Esophagus muscularis mucosa (tissue), 4 donors: ENCODE data around the gene FAAP100. TPM values are rescaled to one million over a fixed set of nuclear protein-coding genes. Genes with fewer than 3 reads are reported as not detected.

ENCODE experiments used
- DNase-seq: peaks from one replicate; pipeline ENCODE4 v3.0.0-alpha.2; 2017; ENCODE audit errors: extremely low spot score
- H3K27ac ChIP-seq, 4 donors: fragments of 200-600 bp; sonication (generic); replicated peaks in 1 of 4; 1 replicate in 3 of 4; 2 replicates in 1 of 4; pipeline ENCODE4 v1.5.1; 2016 to 2019; ENCODE audit warnings: mild to moderate bottlenecking in 1 of 4
- H3K27me3 ChIP-seq, 4 donors: fragments of 200-600 bp; sonication (generic); one replicate each; pipeline versions ENCODE4 v1.5.1 to v1.6.0; 2016 to 2019
- H3K36me3 ChIP-seq, 4 donors: fragments of 200-600 bp; sonication (generic); one replicate each; pipeline ENCODE4 v1.5.1; 2016 to 2019
- H3K4me1 ChIP-seq, 4 donors: fragments of 200-600 bp; sonication (generic); one replicate each; pipeline ENCODE4 v1.5.1; 2016 to 2019
- H3K4me3 ChIP-seq, 4 donors: fragments of 200-600 bp; sonication (generic); 1 replicate in 2 of 4; 2 replicates in 2 of 4; pipeline ENCODE4 v1.5.1; 2016 to 2019; ENCODE audit warnings: mild to moderate bottlenecking in 4 of 4, moderate library complexity in 1 of 4
- H3K9me3 ChIP-seq, 4 donors: fragments of 200-600 bp; sonication (generic); 1 replicate in 3 of 4; 2 replicates in 1 of 4; pipeline ENCODE4 v1.5.1; 2016 to 2019
- CTCF ChIP-seq, 3 experiments: fragments of 200-600 bp in 2 of 3; fragments of 450-650 bp in 1 of 3; sonication (generic) in 2 of 3; IDR thresholded peaks; one replicate each; pipeline ENCODE4 v1.5.1; 2017 to 2019; ENCODE audit warnings: antibody characterized with exemption in 3 of 3, mild to moderate bottlenecking in 2 of 3, moderate library complexity in 1 of 3
- EP300 ChIP-seq: sonication (generic); formaldehyde crosslinking; IDR thresholded peaks from one replicate; pipeline ENCODE4 v1.6.1; 2017; ENCODE audit warnings: antibody characterized with exemption
- POLR2A ChIP-seq: fragments of 450-650 bp; IDR thresholded peaks from one replicate; pipeline ENCODE4 v1.6.1; 2017; ENCODE audit warnings: antibody characterized with exemption, moderate library complexity, mild to moderate bottlenecking, low read depth
- POLR2AphosphoS5 ChIP-seq, 2 donors: sonication (generic); formaldehyde crosslinking; IDR thresholded peaks; one replicate each; pipeline ENCODE4 v1.6.1; 2017; ENCODE audit warnings: antibody characterized with exemption in 2 of 2
- WGBS: methylation state at CpG from one replicate; pipeline ENCODE4 v1.1.5; 2018; 5-methylcytosine and 5-hydroxymethylcytosine counted together
- intact Hi-C: fragments of 100-400 bp; cut with DNase I; formaldehyde crosslinking; loops from one replicate; pipeline ENCODE4 v1.15.1; 2023
- total RNA-seq, 4 donors: library from RNA; depleted of rRNA; stranded (reverse); fragments of >200 nt; gene quantifications; one replicate each; pipeline versions ENCODE4 v1.1.0 to v1.2.1, GENCODE V29; 2016

The FAAP100 gene
- total RNA-seq, 4 donors from 2014 or later: 13.7 to 33.3 (median 18.6) TPM

DNA sequence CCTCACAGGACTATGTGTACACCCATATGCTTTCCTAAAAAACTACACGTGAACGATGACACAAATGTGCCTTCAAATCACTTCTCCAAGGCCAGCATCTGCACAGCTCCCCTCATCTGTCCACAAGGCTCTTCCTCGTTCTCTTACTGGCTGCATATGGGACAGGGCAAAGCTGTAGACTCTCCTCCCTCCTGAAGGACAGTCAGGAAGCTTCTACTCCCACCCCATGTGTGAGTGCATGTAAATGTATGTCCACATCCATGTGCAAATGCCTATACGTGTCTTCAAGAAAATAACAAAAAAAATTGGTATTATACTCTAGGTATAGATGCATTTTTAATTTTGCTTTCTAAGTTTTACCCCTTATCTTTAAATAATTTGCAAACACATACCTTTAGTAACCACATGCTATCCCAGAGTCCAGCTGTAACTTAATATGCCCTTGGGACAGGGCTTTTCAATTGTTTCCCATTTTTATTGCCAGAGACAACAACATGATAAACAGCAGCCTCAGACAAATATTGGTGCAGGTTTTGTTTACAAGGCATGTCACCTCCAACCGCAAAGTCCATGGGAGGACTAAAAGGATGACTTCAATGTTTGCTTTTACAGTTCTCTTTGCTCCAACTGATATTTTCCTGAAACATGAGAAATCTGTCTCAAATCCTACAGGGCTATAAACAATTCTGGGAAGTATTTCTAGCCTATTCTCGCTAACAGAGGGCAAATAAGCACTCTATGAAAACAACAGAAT is 31.6 kb upstream of the FAAP100 start:
- TF ChIP-seq POLR2AphosphoS5 (IDR thresholded peaks at IDR 0.05) (no peak), POLR2A (no peak), EP300 (no peak), CTCF (IDR thresholded peaks at IDR 0.05) (no peak)
- no peak for DNase-seq
- intact Hi-C loops: no loop called here
- Histone ChIP-seq H3K9me3 (no peaks in the 10 kb centered on the region), H3K27ac (no peak overlapping the region), H3K36me3 (peaks cover 37 to 97% (median 93%) of the 10 kb centered on the region in 4 donors), H3K4me1 (peaks cover 0 to 10% (median 0%) of the 10 kb centered on the region in 4 donors), H3K4me3 (no peak overlapping the region), H3K27me3 (no peaks in the 10 kb centered on the region)
- 85% methylated on average over 6 of the region's 6 CpGs for WGBS

DNA sequence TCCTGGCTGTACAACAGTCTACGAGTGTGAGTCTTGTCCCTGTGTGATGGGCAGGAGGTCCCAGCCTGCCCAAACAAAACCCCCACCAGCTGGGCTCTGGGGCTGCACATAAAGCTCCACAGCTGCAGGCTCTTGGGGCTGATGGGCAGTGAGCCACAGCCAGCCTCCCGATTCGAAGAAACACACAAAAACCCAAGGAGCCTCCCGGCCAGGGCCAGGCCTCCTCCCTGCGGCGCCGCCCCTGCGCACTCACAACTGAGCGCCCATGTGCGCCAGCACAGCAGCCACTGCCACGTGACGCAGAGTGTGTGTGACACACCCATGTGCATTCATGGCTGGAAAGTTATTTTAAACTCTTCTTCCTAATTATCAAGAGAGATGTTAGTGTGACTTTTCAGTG is 30.6 kb upstream of the FAAP100 start:
- peaks cover 27 to 97% (median 93%) of the 10 kb centered on the region in 4 donors for H3K36me3 ChIP-seq
- 94% methylated on average over 12 of the region's 12 CpGs for WGBS
- intact Hi-C loops: no loop called here
- peaks cover 0 to 10% (median under 1%) of the 10 kb centered on the region in 4 donors for H3K4me1 ChIP-seq
- TF ChIP-seq POLR2AphosphoS5 (IDR thresholded peaks at IDR 0.05) (no peak), CTCF (IDR thresholded peaks at IDR 0.05) (no peak), POLR2A (no peak), EP300 (no peak)
- H3K9me3 ChIP-seq: no peaks in the 10 kb centered on the region
- DNase-seq: no peak
- no peak overlapping the region for H3K4me3 ChIP-seq
- H3K27me3 ChIP-seq: no peaks in the 10 kb centered on the region
- H3K27ac ChIP-seq: no peak overlapping the region

DNA sequence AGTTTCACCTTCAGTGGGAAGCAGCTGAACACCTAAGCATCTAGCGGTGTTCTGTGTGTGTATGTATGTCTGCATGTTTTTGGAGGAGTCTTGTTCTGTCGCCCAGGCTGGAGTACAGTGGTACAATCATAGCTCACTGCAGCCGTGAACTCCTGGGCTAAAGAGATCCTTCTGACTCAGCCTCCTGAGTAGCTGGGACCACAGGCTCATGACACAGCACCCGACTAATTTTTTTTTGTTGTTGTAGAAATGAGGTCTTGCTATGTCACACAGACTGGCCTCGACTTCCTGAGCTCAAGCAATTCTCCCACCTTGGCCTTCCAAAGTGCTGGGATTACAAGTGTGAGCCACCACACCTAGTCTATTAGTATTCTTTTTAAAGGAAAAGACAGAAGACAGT is 30.2 kb upstream of the FAAP100 start:
- no peak overlapping the region for H3K4me3 ChIP-seq
- WGBS: 83% methylated on average over 5 of the region's 5 CpGs
- no peak for DNase-seq
- no peaks in the 10 kb centered on the region for H3K9me3 ChIP-seq
- H3K4me1 ChIP-seq: peaks cover 0 to 10% (median 4%) of the 10 kb centered on the region in 4 donors
- intact Hi-C loops: no loop called here
- TF ChIP-seq POLR2AphosphoS5 (IDR thresholded peaks at IDR 0.05): no peak
- TF ChIP-seq CTCF (IDR thresholded peaks at IDR 0.05): no peak
- TF ChIP-seq EP300: no peak
- no peak for TF ChIP-seq POLR2A
- H3K27me3 ChIP-seq: no peaks in the 10 kb centered on the region
- peaks cover 23 to 97% (median 93%) of the 10 kb centered on the region in 4 donors for H3K36me3 ChIP-seq
- no peak overlapping the region for H3K27ac ChIP-seq

DNA sequence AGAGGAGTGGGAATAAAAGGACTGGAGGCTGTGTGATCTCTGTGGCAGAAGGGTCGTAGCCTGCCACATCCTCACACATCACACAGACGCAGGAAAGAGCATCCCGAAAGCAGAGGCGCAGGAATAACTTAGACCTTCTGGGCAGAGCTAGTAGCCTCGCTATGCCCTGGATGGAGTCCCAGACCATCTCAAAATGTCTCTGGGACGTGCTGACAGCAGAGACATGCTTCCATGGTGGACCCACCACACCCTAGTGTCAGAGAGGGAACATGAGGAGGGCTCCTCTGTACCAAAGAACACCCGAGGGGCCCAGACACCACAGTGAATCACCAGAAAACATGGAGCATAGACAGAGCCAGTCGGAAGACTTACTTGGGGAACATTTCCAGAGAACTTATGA is 29.6 kb upstream of the FAAP100 start:
- DNase-seq: no peak
- Histone ChIP-seq H3K36me3 (peaks cover 21 to 93% (median 87%) of the 10 kb centered on the region in 4 donors), H3K27ac (no peak overlapping the region), H3K4me3 (no peak overlapping the region), H3K9me3 (no peaks in the 10 kb centered on the region), H3K27me3 (no peaks in the 10 kb centered on the region), H3K4me1 (peaks cover 4 to 11% (median 9%) of the 10 kb centered on the region in 4 donors)
- intact Hi-C loops: no loop called here
- 92% methylated on average over 8 of the region's 8 CpGs for WGBS
- TF ChIP-seq CTCF (IDR thresholded peaks at IDR 0.05) (no peak), POLR2AphosphoS5 (IDR thresholded peaks at IDR 0.05) (no peak), EP300 (no peak), POLR2A (no peak)
